Hematopoietic multipotent progenitor cell treated with erythropoietin and hydrocortisone succinate and interleukin-3 and kit ligand, for 17 days (in vitro differentiated cells): ENCODE measurements around the gene VOPP1.

Source experiments
- DNase-seq: peaks from one replicate; pipeline ENCODE4 v3.0.0-alpha.2; 2015; ENCODE audit warnings: low spot score

The VOPP1 gene

DNA sequence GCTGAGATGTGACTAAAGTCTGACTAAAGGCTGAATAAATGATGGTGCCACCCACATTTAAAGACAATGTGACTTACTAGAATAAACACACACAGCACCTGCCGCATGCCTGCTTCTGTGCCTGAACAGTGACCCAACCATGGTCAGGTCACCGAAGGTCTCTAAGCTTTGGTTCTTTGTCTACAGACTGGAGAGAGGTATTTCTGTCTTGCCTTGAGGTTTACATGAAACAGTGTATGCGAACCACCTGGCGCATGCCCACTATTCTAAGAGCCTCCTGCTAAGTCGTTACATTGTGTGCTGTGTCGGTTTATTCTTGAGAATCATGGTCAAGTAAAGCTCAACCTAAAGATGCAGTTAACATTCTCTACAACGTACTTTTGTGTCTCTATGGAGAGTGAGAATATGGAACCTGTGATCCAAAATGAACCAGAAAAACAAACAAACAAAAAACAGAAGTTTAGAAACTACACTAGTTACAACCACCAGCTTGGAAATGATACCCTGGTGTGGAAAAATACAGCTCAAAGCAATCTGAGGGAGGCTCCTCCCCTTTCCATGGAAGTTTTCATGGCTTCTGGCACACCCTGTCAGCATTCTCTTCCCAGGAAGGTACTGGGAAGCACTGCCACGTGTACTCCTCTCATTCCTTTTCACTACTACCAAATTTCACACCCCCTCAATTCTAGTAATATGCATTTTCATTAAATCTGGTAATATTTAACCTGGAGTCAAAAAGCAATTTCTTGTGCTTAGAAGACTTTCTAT lies 40.0 kb downstream of the VOPP1 start:
- no peak for DNase-seq

- no peak for DNase-seq
Measured at GRCh38 chr7:55531536-55531935, 40.8 kb downstream of the VOPP1 start.

- no peak for DNase-seq
Measured at GRCh38 chr7:55527307-55527706, 45.0 kb downstream of the VOPP1 start.

- DNase-seq, result no peak
Measured at GRCh38 chr7:55526770-55527169, 45.5 kb downstream of the VOPP1 start.

DNA sequence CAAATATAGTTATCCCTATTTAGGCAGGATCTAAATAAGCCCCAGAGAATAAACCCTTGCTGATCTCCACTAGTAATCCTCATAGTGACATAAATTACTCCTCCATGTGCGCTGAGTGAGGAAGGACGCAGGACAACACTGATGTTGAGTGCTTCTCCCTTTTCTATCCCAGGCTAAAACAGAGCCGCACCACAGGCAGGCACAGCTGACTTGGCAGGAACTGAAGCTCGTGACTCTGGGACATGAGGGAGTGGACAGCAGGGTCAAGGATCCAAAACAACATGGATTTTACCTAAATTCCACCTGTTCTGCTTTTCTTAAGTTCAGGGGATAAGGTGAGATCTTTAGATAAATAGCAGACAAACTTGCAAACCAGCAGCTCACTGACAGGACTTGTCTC lies 46.0 kb downstream of the VOPP1 start:
- no peak for DNase-seq

- no peak for DNase-seq
Measured at GRCh38 chr7:55524558-55525310, 47.6 kb downstream of the VOPP1 start.

DNA sequence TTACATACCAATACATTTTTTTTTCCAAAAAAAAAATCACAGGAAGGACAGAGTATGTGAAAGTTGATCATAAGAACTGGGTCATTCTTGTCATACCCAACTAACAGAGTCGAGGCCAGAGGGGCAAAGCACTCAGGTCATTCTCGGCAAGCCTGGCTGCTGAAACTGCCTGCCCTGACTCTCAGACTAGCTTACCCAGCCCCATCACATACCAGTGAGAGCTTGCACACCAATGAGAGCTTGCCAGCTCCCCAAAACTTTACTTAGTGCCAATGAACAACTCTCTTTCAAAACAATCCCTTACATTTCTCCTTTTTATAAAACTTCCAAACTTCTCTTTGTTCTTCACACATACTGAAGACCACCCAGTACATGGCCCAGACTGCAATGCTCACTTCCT lies 48.9 kb downstream of the VOPP1 start:
- no peak for DNase-seq

- DNase-seq, result no peak
Measured at GRCh38 chr7:55521917-55522902, 50.1 kb downstream of the VOPP1 start.

DNA sequence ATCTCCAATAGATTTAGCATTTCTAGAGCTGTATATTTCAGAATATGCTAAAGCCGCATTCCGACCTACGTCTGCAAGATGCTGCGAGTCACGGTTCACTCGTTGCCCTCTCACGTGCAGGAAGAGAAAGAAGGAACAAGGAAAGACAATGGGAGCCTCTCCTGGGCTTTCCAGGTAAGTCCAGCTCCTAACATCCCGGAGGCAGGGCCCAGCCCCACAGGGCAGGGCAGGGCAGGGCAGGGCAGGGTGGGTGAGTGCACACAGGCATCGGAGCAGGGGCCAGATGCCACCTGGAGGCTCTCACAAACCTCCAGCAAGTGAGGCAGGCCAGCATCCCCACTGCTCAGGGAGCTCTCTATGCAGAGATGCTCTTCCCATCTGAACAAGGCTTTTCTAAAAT lies 50.8 kb downstream of the VOPP1 start:
- DNase-seq, result no peak

DNA sequence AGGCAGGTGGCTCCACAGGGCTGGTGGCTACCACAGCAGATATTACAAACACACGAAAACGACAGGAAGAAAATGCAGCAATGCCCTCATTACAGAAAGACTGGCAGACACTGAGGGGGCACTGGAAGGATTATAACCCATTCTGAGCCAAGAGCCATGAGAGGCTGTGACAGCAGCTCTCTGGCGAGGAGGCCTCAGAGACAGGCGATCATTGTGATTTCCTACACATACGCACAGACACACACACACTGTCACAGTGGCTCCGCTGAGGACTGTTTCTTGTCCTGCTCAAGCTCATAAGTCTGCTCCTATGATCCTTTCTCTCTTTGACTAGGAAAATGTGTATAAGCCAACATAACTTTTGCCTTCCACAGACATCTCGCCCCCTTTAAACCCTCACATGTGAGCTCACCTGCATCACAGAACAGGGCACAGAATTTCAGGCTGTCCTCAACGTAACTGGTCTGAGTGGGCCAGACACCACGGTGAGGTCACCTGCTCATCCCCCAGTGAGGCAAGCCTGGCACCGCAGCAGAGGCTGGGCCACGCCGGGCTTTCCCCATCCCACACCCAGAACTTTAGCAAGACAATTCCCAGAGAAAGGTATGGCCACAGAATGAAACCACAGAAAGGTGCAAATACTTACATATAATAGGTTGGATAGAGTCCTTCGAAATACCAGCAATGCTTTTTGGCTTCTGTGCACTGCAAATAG lies 51.7 kb downstream of the VOPP1 start:
- no peak for DNase-seq

DNA sequence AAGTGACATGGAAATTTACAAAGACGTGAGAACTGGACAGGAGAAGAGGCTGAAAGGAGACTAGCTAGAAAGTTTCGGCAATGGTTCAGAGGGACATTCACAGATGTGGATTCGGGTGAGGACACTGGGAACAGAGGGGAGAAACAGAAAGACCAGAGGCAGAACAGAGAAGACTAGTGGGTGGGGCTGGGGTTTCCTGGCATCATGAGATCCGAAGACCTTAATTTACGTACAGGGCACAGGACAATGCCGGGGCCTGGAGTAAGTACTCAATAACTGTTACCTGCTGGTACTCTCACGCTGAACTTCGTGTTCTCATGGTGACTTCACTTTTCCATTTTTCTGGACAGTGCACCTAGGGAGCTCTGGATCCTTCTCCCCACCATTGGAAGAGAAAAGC lies 53.5 kb downstream of the VOPP1 start:
- DNase-seq, result no peak

DNA sequence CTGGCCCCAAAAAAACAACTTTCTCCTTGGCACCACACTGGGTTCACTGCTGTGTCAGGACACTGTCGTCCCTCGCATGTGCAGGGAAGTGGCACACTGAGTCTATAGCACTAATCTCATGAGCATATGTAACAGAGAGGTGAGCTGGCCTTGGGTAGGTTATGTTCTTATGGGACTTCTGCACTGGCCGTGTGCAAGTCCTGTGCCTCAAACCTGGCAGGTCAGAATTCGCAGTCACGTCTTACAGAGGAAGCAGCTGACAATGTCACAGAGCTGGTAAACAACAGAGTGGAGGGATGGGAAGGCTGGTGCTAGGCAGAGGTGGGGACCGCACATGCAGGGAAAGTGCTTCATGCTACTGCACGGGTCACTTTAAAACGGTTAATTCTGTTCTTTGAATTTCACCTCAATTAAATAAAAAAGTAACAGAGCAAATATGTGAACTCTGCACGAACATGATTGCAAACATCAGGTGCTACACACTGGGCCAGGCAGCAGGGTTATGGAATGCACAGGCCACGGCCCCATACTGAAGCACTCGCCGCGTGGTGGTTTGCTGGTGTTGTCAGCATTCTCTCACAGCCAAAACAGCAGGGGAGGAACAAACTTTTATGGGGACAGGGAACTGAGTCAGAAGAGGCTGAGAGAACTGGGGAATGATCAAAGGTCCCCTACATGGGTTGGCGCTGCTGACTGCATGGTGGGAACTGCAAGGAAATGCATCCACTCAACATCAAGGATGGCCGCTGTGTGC lies 54.2 kb downstream of the VOPP1 start:
- DNase-seq, result no peak

DNA sequence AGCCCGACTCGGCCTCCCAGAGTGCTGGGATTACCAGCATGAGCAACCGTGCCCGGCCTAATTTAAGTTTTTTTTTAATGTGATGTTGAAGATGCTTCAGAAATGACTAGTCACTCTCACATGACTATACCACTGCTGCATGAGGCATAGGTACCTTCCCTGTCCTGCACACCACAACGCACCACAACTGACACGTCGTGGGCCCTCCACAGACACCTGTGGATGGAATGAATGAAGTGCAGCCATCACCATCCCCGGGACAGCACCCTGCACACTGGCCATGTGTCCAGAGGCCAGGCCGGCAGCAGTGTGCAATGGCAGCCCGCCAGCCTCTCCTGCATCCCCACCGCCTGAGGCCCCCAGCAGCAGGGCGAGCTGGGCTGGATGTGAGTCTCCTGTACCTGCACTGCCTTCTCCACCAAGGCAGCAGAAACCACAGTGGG lies 55.1 kb downstream of the VOPP1 start:
- DNase-seq, result no peak

DNA sequence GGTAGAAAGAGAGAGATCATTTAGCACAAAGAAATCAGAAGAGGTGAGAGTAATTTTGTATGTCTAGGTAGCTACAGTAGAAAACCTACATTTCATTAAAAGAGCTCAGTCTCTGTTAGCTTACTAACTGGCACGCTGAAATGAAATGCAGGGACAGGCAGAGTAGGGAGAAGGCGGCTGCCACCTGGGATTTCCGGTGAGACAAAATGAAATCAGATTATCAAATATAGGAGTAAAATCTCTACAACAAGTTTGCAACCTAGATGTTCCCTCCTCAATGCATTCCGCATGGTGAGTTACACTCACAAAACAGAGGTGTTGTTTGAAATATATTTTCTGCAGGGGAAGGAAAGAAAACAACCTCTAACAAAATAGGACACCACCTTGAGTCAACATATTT lies 55.9 kb downstream of the VOPP1 start:
- DNase-seq, result no peak

- no peak for DNase-seq
Measured at GRCh38 chr7:55515569-55516279, 56.6 kb downstream of the VOPP1 start.

- DNase-seq, result no peak
Measured at GRCh38 chr7:55514546-55515265, 57.6 kb downstream of the VOPP1 start.

DNA sequence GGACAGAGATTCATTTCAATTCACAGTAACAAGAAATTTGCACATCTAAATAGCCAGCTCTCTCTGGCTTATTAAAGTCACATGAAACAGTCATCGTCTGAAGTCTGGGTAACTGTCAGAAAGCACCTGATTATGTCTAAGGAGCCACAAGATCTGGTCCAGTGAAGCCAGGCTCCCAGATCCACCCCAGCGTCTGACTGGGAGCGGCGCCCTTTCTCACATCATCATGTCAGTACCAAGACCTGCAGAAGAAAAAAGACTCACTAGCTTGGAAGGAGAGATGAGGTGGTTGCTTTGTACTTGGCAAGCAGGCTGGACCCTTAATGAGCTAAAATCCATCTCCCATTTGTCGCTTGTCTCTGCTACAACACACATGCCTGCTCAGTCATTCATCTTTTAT lies 58.4 kb downstream of the VOPP1 start:
- no peak for DNase-seq

- no peak for DNase-seq
Measured at GRCh38 chr7:55512635-55513191, 59.6 kb downstream of the VOPP1 start.

DNA sequence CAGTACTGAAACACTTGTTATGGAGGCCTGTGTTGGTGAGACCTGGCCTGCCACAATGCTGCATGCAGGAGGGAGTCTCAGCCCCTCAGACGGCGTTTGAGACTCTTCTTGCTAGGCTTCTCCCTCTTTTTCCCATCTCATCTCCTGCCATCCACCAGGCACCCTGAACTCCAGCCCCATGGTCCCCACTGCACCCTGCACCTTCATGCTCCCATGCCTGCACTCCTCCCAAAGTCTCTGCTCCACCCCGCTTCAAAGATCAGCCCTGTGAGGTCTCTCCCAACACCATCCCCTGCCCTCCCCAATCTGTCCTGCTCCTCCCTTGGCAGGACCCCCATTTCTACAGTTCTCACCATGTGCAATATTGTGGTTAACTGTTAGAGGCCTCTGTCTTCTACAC lies 61.7 kb downstream of the VOPP1 start:
- DNase-seq, result no peak
